ENCODE results near the gene NRF1. TPM values are rescaled to one million over a fixed set of nuclear protein-coding genes. Genes with fewer than 3 reads are reported as not detected.

NRF1 gene
- total RNA-seq, 1 experiment from 2014 or later: 14.0 TPM

DNA sequence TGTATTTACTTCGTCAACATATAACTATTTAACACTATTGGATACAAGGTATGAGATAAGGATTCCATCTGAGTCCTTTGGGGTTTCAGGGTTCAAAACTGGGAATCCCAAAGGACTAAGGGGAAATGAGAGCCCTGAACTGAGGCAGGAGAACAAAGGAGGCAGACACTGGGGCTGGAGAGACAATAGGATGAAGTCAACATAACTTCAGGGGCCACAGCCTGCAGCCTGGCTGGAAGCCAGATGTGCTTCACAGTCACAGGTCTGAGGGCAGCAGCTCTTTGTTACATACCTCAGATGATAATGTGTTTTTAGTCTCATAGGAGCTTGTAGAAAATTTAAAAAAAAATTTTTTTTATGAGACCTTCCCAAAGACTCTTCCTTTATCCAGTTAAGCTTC lies 73.3 kb downstream of the NRF1 start:
- H3K9me3 ChIP-seq (ENCODE audit: control insufficient read depth, insufficient read depth, low read depth, low read length): no peaks in the 10 kb centered on the region
- no peaks in the 10 kb centered on the region; the same call in 1 of the 2 replicates for H3K36me3 ChIP-seq (ENCODE audit: control insufficient read depth, insufficient read depth, low read length)
- no TSS peak for BruUV-seq (replicated peaks)
- TF ChIP-seq POLR2AphosphoS5 (IDR thresholded peaks at IDR 0.05; ENCODE audit: low read depth, low read length): no peak
- TF ChIP-seq SIN3A (IDR thresholded peaks at IDR 0.05; ENCODE audit: borderline replicate concordance, insufficient read depth, low read depth, low read length): no peak
- TF ChIP-seq TCF7L2 (IDR thresholded peaks at IDR 0.05; ENCODE audit: low read depth, low read length): no peak
- TF ChIP-seq, protein P1, sequence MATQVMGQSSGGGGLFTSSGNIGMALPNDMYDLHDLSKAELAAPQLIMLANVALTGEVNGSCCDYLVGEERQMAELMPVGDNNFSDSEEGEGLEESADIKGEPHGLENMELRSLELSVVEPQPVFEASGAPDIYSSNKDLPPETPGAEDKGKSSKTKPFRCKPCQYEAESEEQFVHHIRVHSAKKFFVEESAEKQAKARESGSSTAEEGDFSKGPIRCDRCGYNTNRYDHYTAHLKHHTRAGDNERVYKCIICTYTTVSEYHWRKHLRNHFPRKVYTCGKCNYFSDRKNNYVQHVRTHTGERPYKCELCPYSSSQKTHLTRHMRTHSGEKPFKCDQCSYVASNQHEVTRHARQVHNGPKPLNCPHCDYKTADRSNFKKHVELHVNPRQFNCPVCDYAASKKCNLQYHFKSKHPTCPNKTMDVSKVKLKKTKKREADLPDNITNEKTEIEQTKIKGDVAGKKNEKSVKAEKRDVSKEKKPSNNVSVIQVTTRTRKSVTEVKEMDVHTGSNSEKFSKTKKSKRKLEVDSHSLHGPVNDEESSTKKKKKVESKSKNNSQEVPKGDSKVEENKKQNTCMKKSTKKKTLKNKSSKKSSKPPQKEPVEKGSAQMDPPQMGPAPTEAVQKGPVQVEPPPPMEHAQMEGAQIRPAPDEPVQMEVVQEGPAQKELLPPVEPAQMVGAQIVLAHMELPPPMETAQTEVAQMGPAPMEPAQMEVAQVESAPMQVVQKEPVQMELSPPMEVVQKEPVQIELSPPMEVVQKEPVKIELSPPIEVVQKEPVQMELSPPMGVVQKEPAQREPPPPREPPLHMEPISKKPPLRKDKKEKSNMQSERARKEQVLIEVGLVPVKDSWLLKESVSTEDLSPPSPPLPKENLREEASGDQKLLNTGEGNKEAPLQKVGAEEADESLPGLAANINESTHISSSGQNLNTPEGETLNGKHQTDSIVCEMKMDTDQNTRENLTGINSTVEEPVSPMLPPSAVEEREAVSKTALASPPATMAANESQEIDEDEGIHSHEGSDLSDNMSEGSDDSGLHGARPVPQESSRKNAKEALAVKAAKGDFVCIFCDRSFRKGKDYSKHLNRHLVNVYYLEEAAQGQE (IDR thresholded peaks at IDR 0.05; ENCODE audit: insufficient read depth in 1 of 2, low read depth in 2 of 2, low read length in 1 of 2): no peak
- TF ChIP-seq, protein P2, sequence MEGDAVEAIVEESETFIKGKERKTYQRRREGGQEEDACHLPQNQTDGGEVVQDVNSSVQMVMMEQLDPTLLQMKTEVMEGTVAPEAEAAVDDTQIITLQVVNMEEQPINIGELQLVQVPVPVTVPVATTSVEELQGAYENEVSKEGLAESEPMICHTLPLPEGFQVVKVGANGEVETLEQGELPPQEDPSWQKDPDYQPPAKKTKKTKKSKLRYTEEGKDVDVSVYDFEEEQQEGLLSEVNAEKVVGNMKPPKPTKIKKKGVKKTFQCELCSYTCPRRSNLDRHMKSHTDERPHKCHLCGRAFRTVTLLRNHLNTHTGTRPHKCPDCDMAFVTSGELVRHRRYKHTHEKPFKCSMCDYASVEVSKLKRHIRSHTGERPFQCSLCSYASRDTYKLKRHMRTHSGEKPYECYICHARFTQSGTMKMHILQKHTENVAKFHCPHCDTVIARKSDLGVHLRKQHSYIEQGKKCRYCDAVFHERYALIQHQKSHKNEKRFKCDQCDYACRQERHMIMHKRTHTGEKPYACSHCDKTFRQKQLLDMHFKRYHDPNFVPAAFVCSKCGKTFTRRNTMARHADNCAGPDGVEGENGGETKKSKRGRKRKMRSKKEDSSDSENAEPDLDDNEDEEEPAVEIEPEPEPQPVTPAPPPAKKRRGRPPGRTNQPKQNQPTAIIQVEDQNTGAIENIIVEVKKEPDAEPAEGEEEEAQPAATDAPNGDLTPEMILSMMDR (IDR thresholded peaks at IDR 0.05): no peak
- ChIA-PET POLR2A (no interaction called here), CTCF (no interaction called here)
- no peak overlapping the region for H3K4me3 ChIP-seq (ENCODE audit: low read depth in 2 of 2, low read length in 2 of 2)
- ATAC-seq (no peak), DNase-seq (ENCODE audit: low read depth, low spot score) (no peak)
- in situ Hi-C loops (cut with HindIII; ENCODE audit: low pct_unique_long_range_greater_than_20kb, low sequenced_read_pairs) (no loop called here), intact Hi-C loops (cut with micrococcal nuclease; ENCODE audit: unreplicated experiment) (no loop called here)
- H3K4me1 ChIP-seq (ENCODE audit: control insufficient read depth, insufficient read depth, low read length): no peaks in the 10 kb centered on the region
- no peaks in the 10 kb centered on the region for H3K27me3 ChIP-seq (ENCODE audit: control insufficient read depth, insufficient read depth, low read length)
- no peak overlapping the region for H3K27ac ChIP-seq (ENCODE audit: low read length)

DNA sequence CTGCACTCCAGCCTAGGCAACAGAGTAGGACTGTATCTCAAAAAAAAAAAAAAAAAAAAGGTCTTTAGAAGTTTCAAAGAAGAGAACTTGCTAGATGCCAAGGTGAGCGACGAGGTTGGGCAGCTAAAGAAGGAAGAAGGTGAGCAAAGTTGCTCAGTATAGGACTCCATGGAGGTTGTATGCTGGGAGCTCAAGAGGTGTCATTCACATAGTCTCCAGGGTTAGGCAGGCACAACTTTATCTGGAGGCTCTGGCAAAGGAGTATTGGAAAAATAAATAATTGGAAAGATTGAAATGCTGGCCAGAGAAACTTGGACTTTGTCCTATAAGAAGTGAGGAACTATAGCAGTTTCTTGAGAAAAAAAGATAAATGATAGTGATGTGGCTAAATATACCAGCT lies 74.5 kb downstream of the NRF1 start:
- ChIA-PET CTCF (no interaction called here), POLR2A (interaction anchor here (0.7 kb wide), 1 partner anchor 132 kb away, joined by 5 read pairs; no protein-coding TSS in a partner anchor)
- Histone ChIP-seq H3K4me1 (ENCODE audit: control insufficient read depth, insufficient read depth, low read length) (no peaks in the 10 kb centered on the region), H3K9me3 (ENCODE audit: control insufficient read depth, insufficient read depth, low read depth, low read length) (no peaks in the 10 kb centered on the region), H3K36me3 (ENCODE audit: control insufficient read depth, insufficient read depth, low read length) (no peaks in the 10 kb centered on the region; the same call in 1 of the 2 replicates), H3K4me3 (ENCODE audit: low read depth in 2 of 2, low read length in 2 of 2) (no peak overlapping the region), H3K27me3 (ENCODE audit: control insufficient read depth, insufficient read depth, low read length) (no peaks in the 10 kb centered on the region), H3K27ac (ENCODE audit: low read length) (no peak overlapping the region)
- in situ Hi-C loops (cut with HindIII; ENCODE audit: low pct_unique_long_range_greater_than_20kb, low sequenced_read_pairs) (no loop called here), intact Hi-C loops (cut with micrococcal nuclease; ENCODE audit: unreplicated experiment) (no loop called here)
- ATAC-seq: no peak
- DNase-seq (ENCODE audit: low read depth, low spot score): no peak
- BruUV-seq (replicated peaks): no TSS peak
- TF ChIP-seq POLR2AphosphoS5 (IDR thresholded peaks at IDR 0.05; ENCODE audit: low read depth, low read length): no peak
- TF ChIP-seq, protein P2 (IDR thresholded peaks at IDR 0.05): no peak
- TF ChIP-seq, protein P1 (IDR thresholded peaks at IDR 0.05; ENCODE audit: insufficient read depth in 1 of 2, low read depth in 2 of 2, low read length in 1 of 2): no peak
- no peak for TF ChIP-seq TCF7L2 (IDR thresholded peaks at IDR 0.05; ENCODE audit: low read depth, low read length)
- no peak for TF ChIP-seq SIN3A (IDR thresholded peaks at IDR 0.05; ENCODE audit: borderline replicate concordance, insufficient read depth, low read depth, low read length)
